Measurements from ENCODE around the gene ARHGEF17.

Gene ARHGEF17

DNA sequence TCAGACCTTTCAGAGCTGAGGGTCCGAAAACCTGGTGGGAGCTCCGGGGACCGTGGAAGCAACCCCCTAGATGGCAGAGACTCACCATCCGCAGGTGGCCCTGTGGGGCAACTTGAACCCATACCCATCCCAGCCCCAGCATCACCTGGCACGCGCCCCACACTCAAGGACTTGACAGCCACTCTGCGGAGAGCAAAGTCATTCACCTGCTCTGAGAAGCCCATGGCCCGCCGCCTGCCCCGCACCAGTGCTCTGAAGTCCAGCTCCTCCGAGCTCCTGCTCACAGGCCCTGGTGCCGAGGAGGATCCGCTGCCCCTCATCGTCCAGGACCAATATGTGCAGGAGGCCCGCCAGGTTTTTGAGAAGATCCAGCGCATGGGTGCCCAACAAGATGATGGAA, 2.0 kb downstream of the ARHGEF17 start:
- TF ChIP-seq, protein P1, sequence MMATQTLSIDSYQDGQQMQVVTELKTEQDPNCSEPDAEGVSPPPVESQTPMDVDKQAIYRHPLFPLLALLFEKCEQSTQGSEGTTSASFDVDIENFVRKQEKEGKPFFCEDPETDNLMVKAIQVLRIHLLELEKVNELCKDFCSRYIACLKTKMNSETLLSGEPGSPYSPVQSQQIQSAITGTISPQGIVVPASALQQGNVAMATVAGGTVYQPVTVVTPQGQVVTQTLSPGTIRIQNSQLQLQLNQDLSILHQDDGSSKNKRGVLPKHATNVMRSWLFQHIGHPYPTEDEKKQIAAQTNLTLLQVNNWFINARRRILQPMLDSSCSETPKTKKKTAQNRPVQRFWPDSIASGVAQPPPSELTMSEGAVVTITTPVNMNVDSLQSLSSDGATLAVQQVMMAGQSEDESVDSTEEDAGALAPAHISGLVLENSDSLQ (IDR thresholded peaks at IDR 0.05): no peak
- TF ChIP-seq FOXA1 (IDR thresholded peaks at IDR 0.05): no peak
- ChIA-PET POLR2A (interaction anchor here (0.9 to 1.1 kb wide), 3 partner anchors 17 to 26 kb away, joined by 3 to 4 read pairs (median 3); no protein-coding TSS in a partner anchor), CTCF (no interaction called here)
- DNase-seq (ENCODE audit: extremely low spot score): no peak

GRCh38 chr11:73310661-73311393, 2.8 kb downstream of the ARHGEF17 start:
- no peak for TF ChIP-seq ZNF384 (IDR thresholded peaks at IDR 0.05)
- no peak for TF ChIP-seq FOXM1 (IDR thresholded peaks at IDR 0.05; ENCODE audit: borderline replicate concordance)
- TF ChIP-seq CTBP1 (IDR thresholded peaks at IDR 0.05; ENCODE audit: borderline replicate concordance): no peak
- no peak for TF ChIP-seq ELF4 (IDR thresholded peaks at IDR 0.05)
- TF ChIP-seq HDGF (IDR thresholded peaks at IDR 0.05; ENCODE audit: borderline replicate concordance): no peak
- no peak for TF ChIP-seq FOXA1 (IDR thresholded peaks at IDR 0.05)
- ChIA-PET CTCF (no interaction called here), POLR2A (interaction anchor here (0.9 kb wide), 1 partner anchor 16 kb away, joined by 3 read pairs; no protein-coding TSS in a partner anchor)
- no peak for DNase-seq (ENCODE audit: extremely low spot score)

DNA sequence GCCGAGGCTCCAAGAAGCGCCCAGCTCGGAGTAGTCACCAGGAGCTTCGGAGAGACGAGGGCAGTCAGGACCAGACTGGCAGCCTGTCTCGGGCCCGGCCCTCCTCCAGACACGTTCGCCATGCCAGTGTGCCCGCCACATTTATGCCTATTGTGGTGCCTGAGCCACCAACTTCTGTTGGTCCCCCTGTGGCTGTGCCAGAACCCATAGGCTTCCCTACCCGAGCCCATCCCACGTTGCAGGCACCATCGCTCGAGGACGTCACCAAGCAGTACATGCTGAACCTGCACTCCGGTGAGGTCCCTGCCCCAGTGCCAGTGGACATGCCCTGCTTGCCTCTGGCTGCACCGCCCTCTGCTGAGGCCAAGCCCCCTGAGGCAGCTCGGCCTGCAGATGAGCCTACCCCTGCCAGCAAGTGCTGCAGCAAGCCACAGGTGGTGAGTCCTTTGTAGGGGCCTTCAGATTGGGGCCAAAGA, 3.4 kb downstream of the ARHGEF17 start:
- DNase-seq (ENCODE audit: extremely low spot score): no peak
- CTCF ChIA-PET: no interaction called here
- TF ChIP-seq ELF4 (IDR thresholded peaks at IDR 0.05) (no peak), SUZ12 (IDR thresholded peaks at IDR 0.05) (no peak), BHLHE40 (IDR thresholded peaks at IDR 0.05; ENCODE audit: borderline replicate concordance) (no peak), TARDBP (IDR thresholded peaks at IDR 0.05) (no peak), FOXM1 (IDR thresholded peaks at IDR 0.05; ENCODE audit: borderline replicate concordance) (no peak), CTBP1 (IDR thresholded peaks at IDR 0.05; ENCODE audit: borderline replicate concordance) (no peak), ZNF384 (IDR thresholded peaks at IDR 0.05) (no peak), FOXK2 (IDR thresholded peaks at IDR 0.05) (no peak), SP1 (IDR thresholded peaks at IDR 0.05) (no peak), ARNT (IDR thresholded peaks at IDR 0.05) (no peak), HDGF (IDR thresholded peaks at IDR 0.05; ENCODE audit: borderline replicate concordance) (no peak), LEF1 (IDR thresholded peaks at IDR 0.05; ENCODE audit: borderline replicate concordance) (no peak), FOXA1 (IDR thresholded peaks at IDR 0.05) (no peak), L3MBTL2 (conservative IDR thresholded peaks at IDR 0.05) (no peak), NFRKB (IDR thresholded peaks at IDR 0.05) (no peak)
- TF ChIP-seq, protein P1 (IDR thresholded peaks at IDR 0.05): no peak
- POLR2A ChIA-PET: no interaction called here

DNA sequence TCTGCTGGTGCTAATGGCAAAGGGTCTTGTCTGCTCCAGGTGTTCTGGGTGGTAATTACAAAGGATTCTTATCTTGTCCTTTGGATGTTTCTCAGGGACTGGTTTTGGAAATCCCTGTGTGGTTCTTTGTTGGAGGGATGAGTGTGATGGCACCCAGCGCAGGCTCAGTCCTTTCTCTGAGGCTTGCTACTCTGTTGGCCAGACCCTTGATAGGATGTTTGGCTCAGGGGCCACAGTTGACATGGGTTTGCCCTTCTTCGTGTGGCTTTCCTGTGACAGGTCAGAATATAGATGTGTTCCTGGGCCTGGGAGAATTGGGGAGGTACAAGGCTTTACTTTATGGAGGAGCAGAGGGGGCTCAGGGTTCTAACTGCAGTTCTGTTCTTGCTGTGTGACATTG, 4.0 kb downstream of the ARHGEF17 start:
- DNase-seq (ENCODE audit: extremely low spot score): no peak
- POLR2A ChIA-PET: no interaction called here
- TF ChIP-seq ZNF384 (IDR thresholded peaks at IDR 0.05) (no peak), L3MBTL2 (conservative IDR thresholded peaks at IDR 0.05) (no peak)
- CTCF ChIA-PET: no interaction called here

GRCh38 chr11:73312851-73313327, 4.8 kb downstream of the ARHGEF17 start:
- ChIA-PET CTCF (no interaction called here), POLR2A (no interaction called here)
- DNase-seq (ENCODE audit: extremely low spot score): no peak

GRCh38 chr11:73313652-73314051, 5.6 kb downstream of the ARHGEF17 start:
- TF ChIP-seq L3MBTL2 (conservative IDR thresholded peaks at IDR 0.05): no peak
- no peak for TF ChIP-seq HDGF (IDR thresholded peaks at IDR 0.05; ENCODE audit: borderline replicate concordance)
- TF ChIP-seq SUZ12 (IDR thresholded peaks at IDR 0.05): no peak
- TF ChIP-seq LEF1 (IDR thresholded peaks at IDR 0.05; ENCODE audit: borderline replicate concordance): no peak
- no peak for TF ChIP-seq FOXA1 (IDR thresholded peaks at IDR 0.05)
- TF ChIP-seq ARNT (IDR thresholded peaks at IDR 0.05): no peak
- POLR2A ChIA-PET: no interaction called here
- CTCF ChIA-PET: interaction anchor here (0.7 kb wide), 1 partner anchor 20 kb away, joined by 3 read pairs; no protein-coding TSS in a partner anchor

More at GRCh38 chr11:73312851-73313327, 4.8 kb downstream of the ARHGEF17 start:
- TF ChIP-seq BHLHE40 (IDR thresholded peaks at IDR 0.05; ENCODE audit: borderline replicate concordance) (no peak), SP1 (IDR thresholded peaks at IDR 0.05) (no peak), L3MBTL2 (conservative IDR thresholded peaks at IDR 0.05) (no peak), FOXM1 (IDR thresholded peaks at IDR 0.05; ENCODE audit: borderline replicate concordance) (no peak), CTBP1 (IDR thresholded peaks at IDR 0.05; ENCODE audit: borderline replicate concordance) (no peak), HDGF (IDR thresholded peaks at IDR 0.05; ENCODE audit: borderline replicate concordance) (no peak), SUZ12 (IDR thresholded peaks at IDR 0.05) (no peak), ZNF384 (IDR thresholded peaks at IDR 0.05) (no peak), FOXK2 (IDR thresholded peaks at IDR 0.05) (no peak), TARDBP (IDR thresholded peaks at IDR 0.05) (no peak), LEF1 (IDR thresholded peaks at IDR 0.05; ENCODE audit: borderline replicate concordance) (no peak), ARNT (IDR thresholded peaks at IDR 0.05) (no peak), ELF4 (IDR thresholded peaks at IDR 0.05) (no peak), NFRKB (IDR thresholded peaks at IDR 0.05) (no peak), FOXA1 (IDR thresholded peaks at IDR 0.05) (no peak)
- TF ChIP-seq, protein P1 (IDR thresholded peaks at IDR 0.05): no peak

More at GRCh38 chr11:73313652-73314051, 5.6 kb downstream of the ARHGEF17 start:
- DNase-seq (ENCODE audit: extremely low spot score): no peak
